GM21717 (cell line): ENCODE data around the gene AFF1.
"Not testable (repeated sequence)": the region's sequence is repeated elsewhere in the genome, so short reads cannot be mapped to it uniquely, and the experiment has no call there.

Source experiments
- ATAC-seq: cut with Tn5 transposase; IDR thresholded peaks from one replicate; pipeline ENCODE4 v1.9.1; 2021; ENCODE audit warnings: mild to moderate bottlenecking, moderate library complexity; ENCODE audit not compliant: unreplicated experiment

The AFF1 gene

GRCh38 chr4:86975927-86976326 lies 41.1 kb downstream of the AFF1 start:
- no peak for ATAC-seq

- ATAC-seq: no peak
These were observed 42.1 kb downstream of the AFF1 start for GRCh38 chr4:86976801-86977485.

- ATAC-seq: peak; percentile 88
These were observed 42.9 kb downstream of the AFF1 start for GRCh38 chr4:86977621-86978184.

- no peak for ATAC-seq
These were observed 43.9 kb downstream of the AFF1 start for GRCh38 chr4:86978709-86979108.

- no peak for ATAC-seq
These were observed 45.4 kb downstream of the AFF1 start for GRCh38 chr4:86980230-86980629.

GRCh38 chr4:86981789-86982188 lies 47.0 kb downstream of the AFF1 start:
- ATAC-seq: no peak

- ATAC-seq: not testable (repeated sequence)
These were observed 51.0 kb downstream of the AFF1 start for GRCh38 chr4:86985852-86986251.

- ATAC-seq: not testable (repeated sequence)
These were observed 54.8 kb downstream of the AFF1 start for GRCh38 chr4:86989658-86990057.

- no peak for ATAC-seq
These were observed 55.7 kb downstream of the AFF1 start for GRCh38 chr4:86990510-86990909.

- ATAC-seq: no peak
These were observed 57.2 kb downstream of the AFF1 start for GRCh38 chr4:86991994-86992393.

GRCh38 chr4:86993909-86994681 lies 59.3 kb downstream of the AFF1 start:
- ATAC-seq: no peak

- ATAC-seq: no peak
These were observed 59.9 kb downstream of the AFF1 start for GRCh38 chr4:86994686-86995085.

- ATAC-seq: not testable (repeated sequence)
These were observed 61.7 kb downstream of the AFF1 start for GRCh38 chr4:86996510-86996909.

GRCh38 chr4:86999136-86999643 lies 64.4 kb downstream of the AFF1 start:
- no peak for ATAC-seq

GRCh38 chr4:87002682-87003043 lies 67.9 kb downstream of the AFF1 start:
- no peak for ATAC-seq

GRCh38 chr4:87003266-87003665 lies 68.5 kb downstream of the AFF1 start:
- no peak for ATAC-seq

GRCh38 chr4:87005369-87005689 lies 70.5 kb downstream of the AFF1 start:
- no peak for ATAC-seq

- no peak for ATAC-seq
These were observed 71.0 kb downstream of the AFF1 start for GRCh38 chr4:87005690-87006425.

GRCh38 chr4:87006426-87006675 lies 71.5 kb downstream of the AFF1 start:
- peak; percentile 71 for ATAC-seq

GRCh38 chr4:87006676-87007527 lies 72.1 kb downstream of the AFF1 start:
- ATAC-seq: peak; percentile 75
